B cell (primary cell): ENCODE results near the gene ELMO1. TPM values are rescaled to one million over a fixed set of nuclear protein-coding genes. Genes with fewer than 3 reads are reported as not detected.

ENCODE experiments used
- ATAC-seq: fragments of 200-7000 bp; cut with Tn5 transposase; one replicate; pipeline ENCODE4 v1.10.0; 2021; ENCODE audit warnings: low read depth, mild to moderate bottlenecking, moderate number of reproducible peaks, moderate library complexity
- CTCF ChIA-PET: fragments of 350-600 bp; sonication (Branson Sonifier 250); formaldehyde crosslinking; loops from one replicate; lab custom pipeline; 2021; ENCODE audit warnings: antibody characterized with exemption, inconsistent platforms; lab: Charles Lee
- POLR2A ChIA-PET: fragments of 350-600 bp; sonication (Branson Sonifier 250); formaldehyde crosslinking; loops from one replicate; lab custom pipeline; 2021; ENCODE audit warnings: antibody characterized with exemption; lab: Charles Lee
- DNase-seq: peaks from one replicate; pipeline ENCODE4 v3.0.0; 2013
- H2AFZ ChIP-seq: 2 replicates; pipeline ENCODE4 v1.6.1; 2012; ENCODE audit warnings: mild to moderate bottlenecking, low read depth, low read length; ENCODE audit not compliant: insufficient read depth, poor library complexity, severe bottlenecking
- H3K27ac ChIP-seq, 2 donors: 1 replicate in 1 of 2; 2 replicates in 1 of 2; pipeline ENCODE4 v1.5.1; 2012 to 2013; ENCODE audit warnings: low read length in 2 of 2, mild to moderate bottlenecking in 2 of 2, moderate library complexity in 1 of 2
- H3K27me3 ChIP-seq, 4 experiments: fragments of 200-600 bp in 1 of 4; sonication (generic) in 1 of 4; replicated peaks in 1 of 4; 1 replicate in 2 of 4; 2 replicates in 2 of 4; pipeline versions ENCODE4 v1.6.1 to v1.7.0; 2013 to 2016; ENCODE audit warnings: low read length in 3 of 4, mild to moderate bottlenecking in 2 of 4, mixed read lengths in 1 of 4, moderate library complexity in 1 of 4; ENCODE audit not compliant: insufficient read depth in 4 of 4, control insufficient read depth in 3 of 4; ENCODE audit errors: control extremely low read depth in 1 of 4
- H3K36me3 ChIP-seq, 2 experiments: replicated peaks in 1 of 2; 1 replicate in 1 of 2; 2 replicates in 1 of 2; pipeline versions ENCODE4 v1.6.1 to v1.7.1; 2013; ENCODE audit warnings: low read length in 1 of 2; ENCODE audit not compliant: insufficient read depth in 2 of 2, control insufficient read depth in 1 of 2; ENCODE audit errors: control extremely low read depth in 1 of 2, extremely low read depth in 1 of 2
- H3K4me1 ChIP-seq, 2 donors: fragments of 200-600 bp in 1 of 2; sonication (generic) in 1 of 2; 1 replicate in 1 of 2; 2 replicates in 1 of 2; pipeline versions ENCODE4 v1.5.1 to v1.6.1; 2013 to 2017; ENCODE audit warnings: low read length in 2 of 2; ENCODE audit not compliant: control insufficient read depth in 2 of 2, insufficient read depth in 2 of 2
- H3K4me2 ChIP-seq: replicated peaks from 2 replicates; pipeline ENCODE3; 2012; ENCODE audit warnings: mild to moderate bottlenecking, low read depth, low read length; ENCODE audit not compliant: poor library complexity, severe bottlenecking
- H3K4me3 ChIP-seq, 5 experiments: fragments of 200-600 bp in 1 of 5; sonication (generic) in 1 of 5; 1 replicate in 3 of 5; 2 replicates in 2 of 5; pipeline versions ENCODE4 v1.5.1 to v1.7.0; 2011 to 2016; ENCODE audit warnings: low read length in 4 of 5, mild to moderate bottlenecking in 4 of 5, low read depth in 2 of 5, control low read depth in 1 of 5, moderate library complexity in 1 of 5; ENCODE audit not compliant: insufficient read depth in 1 of 5; ENCODE audit errors: control extremely low read depth in 1 of 5, extremely low read depth in 1 of 5
- H3K79me2 ChIP-seq: fragments of 200-600 bp; sonication (generic); one replicate; pipeline ENCODE4 v1.6.0; 2016; ENCODE audit warnings: low read length; ENCODE audit not compliant: control insufficient read depth, insufficient read depth
- H3K9ac ChIP-seq: fragments of 200-600 bp; sonication (generic); 2 replicates; pipeline ENCODE4 v1.6.1; 2017; ENCODE audit warnings: mild to moderate bottlenecking, low read length, moderate library complexity
- H3K9me3 ChIP-seq, 3 donors: one replicate each; pipeline versions ENCODE4 v1.6.1 to v1.7.1; 2013; ENCODE audit warnings: low read length in 2 of 3; ENCODE audit not compliant: control insufficient read depth in 2 of 3, insufficient read depth in 1 of 3; ENCODE audit errors: control extremely low read depth in 1 of 3
- H4K20me1 ChIP-seq: 2 replicates; pipeline ENCODE4 v1.6.0; 2012; ENCODE audit warnings: mild to moderate bottlenecking, low read length; ENCODE audit not compliant: insufficient read depth, control insufficient read depth, poor library complexity, severe bottlenecking
- H3K27ac Mint-ChIP-seq: one replicate; pipeline ENCODE4 v1.8.0; 2021; ENCODE audit warnings: mixed read lengths
- H3K27me3 Mint-ChIP-seq: one replicate; pipeline ENCODE4 v1.8.0; 2021; ENCODE audit warnings: mixed read lengths
- H3K4me1 Mint-ChIP-seq: one replicate; pipeline ENCODE4 v1.8.0; 2021; ENCODE audit warnings: mixed read lengths
- H3K4me3 Mint-ChIP-seq: one replicate; pipeline ENCODE4 v1.8.0; 2021; ENCODE audit warnings: mixed read lengths
- H3K9me3 Mint-ChIP-seq: one replicate; pipeline ENCODE4 v1.8.0; 2022; ENCODE audit warnings: mixed read lengths; ENCODE audit not compliant: insufficient read depth
- CTCF ChIP-seq: fragments of 200-600 bp; IDR thresholded peaks from one replicate; pipeline ENCODE4 v1.8.0; 2022; ENCODE audit warnings: antibody characterized with exemption, mild to moderate bottlenecking
- EZH2 ChIP-seq: IDR thresholded peaks from 2 replicates; pipeline ENCODE4 v1.6.1; 2012; ENCODE audit warnings: borderline replicate concordance, low read depth, mild to moderate bottlenecking, moderate library complexity, low read length; ENCODE audit not compliant: insufficient read depth, poor library complexity, severe bottlenecking
- WGBS: methylation state at CpG from one replicate; pipeline ENCODE4 v1.1.5; 2013; ENCODE audit warnings: missing lambda C conversion rate; ENCODE audit not compliant: insufficient coverage; 5-methylcytosine and 5-hydroxymethylcytosine counted together
- intact Hi-C: fragments of 100-400 bp; cut with micrococcal nuclease; formaldehyde crosslinking; loops from one replicate; pipeline ENCODE4 v1.10.0; 2022
- polyA plus RNA-seq: library from polyadenylated mRNA; depleted of rRNA; stranded (reverse); fragments of >200 nt; gene quantifications from 2 replicates; pipeline ENCODE4 v1.2.3, GENCODE V29; 2012
- total RNA-seq, 2 donors: library from RNA; stranded (reverse); fragments of 120-200 nt in 1 of 2; gene quantifications; 1 replicate in 1 of 2; 2 replicates in 1 of 2; pipeline versions ENCODE4 v1.2.3 to v1.2.4, GENCODE V29; 2013 to 2022

ELMO1 gene
- total and polyA plus RNA-seq, 2 donors (not counting 1 experiment from before 2014, with no cell fraction given): 44.7 to 177 TPM

- intact Hi-C loops: no loop called here
- Mint-ChIP-seq H3K27ac (no peak overlapping the region), H3K9me3 (no peaks in the 10 kb centered on the region), H3K4me3 (no peak overlapping the region), H3K27me3 (no peaks in the 10 kb centered on the region), H3K4me1 (no peaks in the 10 kb centered on the region)
- POLR2A ChIA-PET: no interaction called here
- Histone ChIP-seq H3K4me2 (no peak overlapping the region), H3K4me3 (no peak overlapping the region), H3K9ac (no peak overlapping the region), H3K27ac (no peak overlapping the region), H3K79me2 (no peaks in the 10 kb centered on the region), H3K4me1 (no peaks in the 10 kb centered on the region), H3K9me3 (no peaks in the 10 kb centered on the region), H4K20me1 (peaks cover 14% of the 10 kb centered on the region), H2AFZ (no peak overlapping the region), H3K36me3 (peaks cover 13 to 17% of the 10 kb centered on the region in 2 experiments), H3K27me3 (no peaks in the 10 kb centered on the region)
- ATAC-seq (no peak), DNase-seq (no peak)
- no peak for TF ChIP-seq EZH2
- WGBS: no CpG with 5 or more reads among the region's 1 CpG
- CTCF ChIA-PET: interaction anchor here (1.6 kb wide), 2 partner anchors 10 to 124 kb away, joined by 5 to 10 read pairs; no protein-coding TSS in a partner anchor
Measured at GRCh38 chr7:37229381-37229780, 219.3 kb downstream of the ELMO1 start.

DNA sequence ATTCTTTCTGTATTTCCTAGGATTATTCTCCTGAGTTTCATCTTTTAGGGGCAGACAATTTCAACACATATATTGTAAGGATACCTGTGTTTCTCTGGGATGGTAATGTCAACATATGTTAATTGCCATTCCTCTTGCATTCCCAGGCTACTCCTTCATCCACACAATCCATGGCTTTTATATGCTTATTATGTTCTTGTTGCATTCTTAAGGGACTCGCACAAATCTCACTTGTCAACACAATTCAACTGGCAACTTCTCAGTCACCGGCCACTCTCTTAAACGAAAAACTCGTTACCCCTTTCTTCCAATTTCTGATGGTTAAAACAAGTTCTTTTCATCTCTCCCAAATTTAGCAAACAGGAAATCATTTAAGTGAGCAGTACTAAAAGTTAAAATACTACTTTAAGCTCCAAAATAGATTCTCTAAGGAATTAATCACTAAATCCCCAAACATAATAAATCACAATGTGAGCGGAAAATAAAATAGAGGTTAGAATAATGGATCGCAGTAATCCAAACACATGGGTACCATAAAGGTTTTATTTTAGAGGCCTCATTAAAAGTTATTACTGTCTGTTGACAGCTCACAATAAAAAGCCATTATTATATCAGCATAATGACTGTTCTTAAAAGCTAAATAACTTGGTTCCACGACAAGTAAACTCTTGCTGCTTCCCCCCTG, 223.2 kb downstream of the ELMO1 start:
- no peak overlapping the region for H2AFZ ChIP-seq
- no peak overlapping the region for H3K9ac ChIP-seq
- no peak for TF ChIP-seq EZH2
- TF ChIP-seq CTCF: no peak
- Mint-ChIP-seq H3K4me3 (no peak overlapping the region), H3K4me1 (no peaks in the 10 kb centered on the region), H3K27ac (no peak overlapping the region), H3K9me3 (no peaks in the 10 kb centered on the region), H3K27me3 (no peaks in the 10 kb centered on the region)
- H3K9me3 ChIP-seq: no peaks in the 10 kb centered on the region
- H3K4me1 ChIP-seq: no peaks in the 10 kb centered on the region
- no peaks in the 10 kb centered on the region for H3K27me3 ChIP-seq
- H3K4me3 ChIP-seq: no peak overlapping the region
- 82% methylated on average over 1 of the region's 7 CpGs for WGBS
- CTCF ChIA-PET: interaction anchor here (1.4 to 3.7 kb wide), 2 partner anchors 25 to 127 kb away, joined by 5 to 13 read pairs; no protein-coding TSS in a partner anchor
- POLR2A ChIA-PET: no interaction called here
- intact Hi-C loops: no loop called here
- no peak overlapping the region for H3K27ac ChIP-seq
- H4K20me1 ChIP-seq: peaks cover 8% of the 10 kb centered on the region
- peaks cover 16 to 35% of the 10 kb centered on the region in 2 experiments for H3K36me3 ChIP-seq
- H3K79me2 ChIP-seq: no peaks in the 10 kb centered on the region
- no peak for DNase-seq
- no peak overlapping the region for H3K4me2 ChIP-seq
- no peak for ATAC-seq
